Kidney (tissue), 14 donors: ENCODE results near the gene ZBTB32. TPM values are rescaled to one million over a fixed set of nuclear protein-coding genes. Genes with fewer than 3 reads are reported as not detected.

Experiments used
- DNase-seq, 5 donors: peaks; one replicate each; pipeline ENCODE4 v3.0.0-alpha.2; 2013 to 2020
- FAIRE-seq: peaks from 2 replicates; lab custom pipeline; 2012; peaks lifted over from hg19 to GRCh38; lab: Jason Lieb, UNC
- H3K27ac ChIP-seq, 2 donors: one replicate each; pipeline ENCODE4 v1.7.0; 2013; ENCODE audit warnings: low read depth in 2 of 2, low read length in 2 of 2, inconsistent platforms in 1 of 2
- H3K27me3 ChIP-seq: one replicate; pipeline ENCODE4 v1.7.1; 2013; ENCODE audit warnings: low read length, inconsistent platforms; ENCODE audit not compliant: control insufficient read depth, insufficient read depth
- H3K36me3 ChIP-seq, 3 donors: one replicate each; pipeline versions ENCODE4 v1.7.0 to v1.7.1; 2013; ENCODE audit warnings: low read length in 3 of 3, control low read depth in 1 of 3, inconsistent platforms in 1 of 3; ENCODE audit not compliant: insufficient read depth in 3 of 3, control insufficient read depth in 2 of 3
- H3K4me1 ChIP-seq, 3 donors: one replicate each; pipeline versions ENCODE4 v1.7.0 to v1.7.1; 2013; ENCODE audit warnings: low read length in 3 of 3, inconsistent platforms in 1 of 3, low read depth in 1 of 3; ENCODE audit not compliant: control insufficient read depth in 2 of 3, insufficient read depth in 2 of 3
- H3K4me3 ChIP-seq, 3 donors: one replicate each; pipeline versions ENCODE4 v1.7.0 to v1.8.1; 2013; ENCODE audit warnings: low read length in 3 of 3, control low read depth in 1 of 3, inconsistent platforms in 1 of 3
- H3K9ac ChIP-seq, 3 donors: one replicate each; pipeline versions ENCODE4 v1.7.0 to v1.7.1; 2013; ENCODE audit warnings: low read length in 3 of 3, control low read depth in 1 of 3, inconsistent platforms in 1 of 3
- H3K9me3 ChIP-seq, 3 donors: one replicate each; pipeline versions ENCODE4 v1.7.0 to v1.7.1; 2013; ENCODE audit warnings: low read length in 3 of 3, control low read depth in 1 of 3, inconsistent platforms in 1 of 3; ENCODE audit not compliant: control insufficient read depth in 2 of 3, insufficient read depth in 1 of 3
- intact Hi-C: fragments of 100-400 bp; cut with DNase I; formaldehyde crosslinking; loops from one replicate; pipeline ENCODE4 v1.11.1; 2022
- polyA plus RNA-seq: library from polyadenylated mRNA; stranded (reverse); fragments of 350-450 nt; fragmentation: Illumina TruSeq; extraction: RNeasy Lipid Tissue Mini Kit (QIAGEN cat#74804); gene quantifications from one replicate; pipeline ENCODE4 v1.2.3, GENCODE V29; 2014; ENCODE audit warnings: low read depth, low replicate concordance; ENCODE audit not compliant: insufficient read depth
- total RNA-seq: library from RNA; stranded (reverse); fragmentation: NEBNext Ultra II Directional; extraction: Animal tissue kit (Norgen Biotek cat#: 25700); gene quantifications from one replicate; pipeline ENCODE4 v1.2.1, GENCODE V29; 2021
- TF ChIP-seq, protein P1 (sequence below): IDR thresholded peaks from 3 replicates; pipeline ENCODE4 v1.5.1; 2012; ENCODE audit warnings: mild to moderate bottlenecking, moderate library complexity, borderline replicate concordance; ENCODE audit not compliant: insufficient read depth; ENCODE audit errors: extremely low read depth
- donor health status: control.
- donor health status: control.
- donor health status: control.
- donor health status: control.
- donor health status: control.
- donor health status: DM: yes; HTN: yes; CAD: no.
- donor health status: Normal renal cell carcinoma (clear cell type).

ZBTB32 gene
- total and polyA plus RNA-seq, 2 donors from 2014 or later: 1.8 TPM; not detected in 1

DNA sequence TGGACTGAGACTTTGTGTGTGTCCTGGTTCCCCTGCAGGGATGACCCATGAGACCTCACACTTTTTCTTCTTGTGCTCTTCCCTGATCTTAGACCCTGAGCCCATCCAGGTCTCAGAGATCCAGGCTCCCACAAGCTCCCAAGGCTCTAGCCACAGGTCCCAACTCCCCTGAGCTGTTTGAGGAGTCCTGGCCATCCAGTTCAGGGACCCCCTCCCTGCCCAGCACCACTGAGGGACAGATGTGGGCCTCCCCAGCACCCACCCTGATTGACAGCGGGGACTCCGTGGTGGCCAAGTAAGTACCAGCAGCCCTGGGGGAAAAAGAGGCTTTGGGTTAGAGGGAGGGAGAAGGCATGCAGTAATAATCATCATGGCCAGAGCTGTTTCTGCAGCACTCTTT lies 55.3 kb downstream of the ZBTB32 start:
- Histone ChIP-seq H3K27ac (no peak overlapping the region), H3K9ac (no peak overlapping the region), H3K4me3 (no peak overlapping the region), H3K9me3 (no peaks in the 10 kb centered on the region), H3K27me3 (no peaks in the 10 kb centered on the region), H3K36me3 (peaks cover 0 to 10% (median 4%) of the 10 kb centered on the region in 3 donors), H3K4me1 (peaks cover 0 to 8% (median 0%) of the 10 kb centered on the region in 3 donors)
- FAIRE-seq (no peak), DNase-seq (peak in 1 of 5 donors; percentile 42)
- intact Hi-C loops: no loop called here
- TF ChIP-seq, protein P1, sequence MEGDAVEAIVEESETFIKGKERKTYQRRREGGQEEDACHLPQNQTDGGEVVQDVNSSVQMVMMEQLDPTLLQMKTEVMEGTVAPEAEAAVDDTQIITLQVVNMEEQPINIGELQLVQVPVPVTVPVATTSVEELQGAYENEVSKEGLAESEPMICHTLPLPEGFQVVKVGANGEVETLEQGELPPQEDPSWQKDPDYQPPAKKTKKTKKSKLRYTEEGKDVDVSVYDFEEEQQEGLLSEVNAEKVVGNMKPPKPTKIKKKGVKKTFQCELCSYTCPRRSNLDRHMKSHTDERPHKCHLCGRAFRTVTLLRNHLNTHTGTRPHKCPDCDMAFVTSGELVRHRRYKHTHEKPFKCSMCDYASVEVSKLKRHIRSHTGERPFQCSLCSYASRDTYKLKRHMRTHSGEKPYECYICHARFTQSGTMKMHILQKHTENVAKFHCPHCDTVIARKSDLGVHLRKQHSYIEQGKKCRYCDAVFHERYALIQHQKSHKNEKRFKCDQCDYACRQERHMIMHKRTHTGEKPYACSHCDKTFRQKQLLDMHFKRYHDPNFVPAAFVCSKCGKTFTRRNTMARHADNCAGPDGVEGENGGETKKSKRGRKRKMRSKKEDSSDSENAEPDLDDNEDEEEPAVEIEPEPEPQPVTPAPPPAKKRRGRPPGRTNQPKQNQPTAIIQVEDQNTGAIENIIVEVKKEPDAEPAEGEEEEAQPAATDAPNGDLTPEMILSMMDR: no peak

DNA sequence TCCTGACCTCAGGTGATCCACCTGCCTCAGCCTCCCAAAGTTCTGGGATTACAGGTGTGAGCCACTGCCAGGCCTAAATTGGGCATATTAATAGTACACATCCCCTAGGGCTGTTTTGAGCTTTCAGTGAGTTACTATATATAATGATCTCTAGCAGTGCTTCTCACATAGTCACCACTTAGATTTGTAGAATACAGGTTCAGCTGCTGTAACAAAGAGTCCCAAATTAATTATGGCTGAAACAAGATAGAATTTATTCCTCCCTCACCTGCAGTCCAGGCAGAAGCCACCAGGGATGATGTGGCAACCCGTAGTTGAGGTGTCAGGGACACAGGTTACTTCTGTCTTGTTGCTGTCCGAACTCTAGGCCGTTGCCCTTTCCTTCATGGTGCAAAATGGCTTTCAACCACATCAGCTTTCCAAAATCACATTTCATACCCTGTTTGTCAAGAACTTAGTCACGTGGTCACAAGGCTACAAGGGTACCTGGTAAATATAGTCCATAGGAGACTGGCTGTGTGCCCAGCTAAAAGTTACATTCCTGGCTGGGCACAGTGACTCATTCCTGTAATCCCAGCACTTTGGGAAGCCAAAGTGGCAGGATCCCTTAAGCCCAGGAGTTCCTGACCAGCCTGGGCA lies 56.5 kb downstream of the ZBTB32 start:
- intact Hi-C loops: no loop called here
- Histone ChIP-seq H3K9ac (no peak overlapping the region), H3K27ac (no peak overlapping the region), H3K9me3 (no peaks in the 10 kb centered on the region), H3K36me3 (peaks cover 0 to 10% (median 4%) of the 10 kb centered on the region in 3 donors), H3K4me3 (no peak overlapping the region), H3K27me3 (no peaks in the 10 kb centered on the region), H3K4me1 (peaks cover 0 to 8% (median 0%) of the 10 kb centered on the region in 3 donors)
- TF ChIP-seq, protein P1: no peak
- FAIRE-seq: no peak
- DNase-seq: no peak

DNA sequence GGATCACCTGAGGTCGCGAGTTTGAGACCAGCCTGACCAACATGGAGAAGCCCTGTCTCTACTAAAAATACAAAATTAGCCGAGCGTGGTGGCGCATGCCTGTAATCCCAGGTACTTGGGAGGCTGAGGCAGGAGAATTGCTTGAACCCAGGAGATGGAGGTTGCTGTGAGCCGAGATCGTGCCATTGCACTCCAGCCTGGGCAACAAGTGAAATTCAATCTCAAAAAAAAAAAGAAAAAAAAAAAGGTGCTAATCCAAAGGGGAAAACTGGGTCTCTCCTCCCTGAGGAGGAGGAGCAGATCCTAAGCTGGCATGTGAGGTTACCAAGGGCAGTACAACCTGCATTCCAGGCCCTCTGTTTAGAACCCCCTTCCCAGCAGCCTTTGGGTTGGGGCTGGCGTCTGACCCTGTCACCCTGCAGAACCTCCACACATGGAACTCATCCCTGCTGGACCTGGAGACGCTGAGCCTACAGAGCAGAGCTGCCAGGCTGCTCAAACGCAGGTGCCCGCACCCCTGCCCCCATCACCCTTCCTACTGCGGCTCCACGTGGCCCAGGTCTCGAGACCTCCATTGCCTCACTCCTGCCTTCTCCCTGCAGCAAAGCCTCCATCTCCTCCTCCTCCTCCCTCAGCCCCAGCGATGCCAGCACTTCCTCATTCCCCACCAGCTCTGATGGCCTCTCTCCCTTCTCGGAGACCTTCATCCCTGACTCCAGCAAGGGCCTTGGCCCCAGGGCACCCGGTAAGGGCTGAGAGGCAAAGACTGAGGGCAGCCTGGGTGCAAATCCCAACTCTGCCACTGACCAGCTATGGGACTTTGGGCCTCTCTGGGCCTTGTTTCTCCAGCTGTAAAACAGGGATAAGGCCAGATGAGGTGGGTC lies 60.3 kb downstream of the ZBTB32 start:
- TF ChIP-seq, protein P1: no peak
- H3K9me3 ChIP-seq: no peaks in the 10 kb centered on the region
- no peak overlapping the region for H3K4me3 ChIP-seq
- no peak overlapping the region for H3K27ac ChIP-seq
- DNase-seq (peak in 1 of 5 donors; percentile 31), FAIRE-seq (no peak)
- H3K4me1 ChIP-seq: peaks cover 0 to 3% (median 0%) of the 10 kb centered on the region in 3 donors
- H3K9ac ChIP-seq: no peak overlapping the region
- intact Hi-C loops: no loop called here
- peaks cover 0 to 10% (median 4%) of the 10 kb centered on the region in 3 donors for H3K36me3 ChIP-seq
- H3K27me3 ChIP-seq: no peaks in the 10 kb centered on the region

Other genes starting within 250 kb of the ZBTB32 start
- not detected for gene KRTDAP, start 214.1 kb upstream of the ZBTB32 start, total RNA-seq
- not detected for gene KRTDAP, start 214.1 kb upstream of the ZBTB32 start, polyA plus RNA-seq
- 150 TPM for gene DMKN, start 190.9 kb upstream of the ZBTB32 start, total RNA-seq
- 137 TPM for gene DMKN, start 190.9 kb upstream of the ZBTB32 start, polyA plus RNA-seq
- not detected for gene SBSN, start 176.2 kb upstream of the ZBTB32 start, total RNA-seq
- gene SBSN, start 176.2 kb upstream of the ZBTB32 start, polyA plus RNA-seq: not detected
- not detected for gene GAPDHS, start 171.1 kb upstream of the ZBTB32 start, total RNA-seq
- not detected for gene GAPDHS, start 171.1 kb upstream of the ZBTB32 start, polyA plus RNA-seq
- 76.9 TPM for gene TMEM147, start 158.9 kb upstream of the ZBTB32 start, total RNA-seq
- gene TMEM147, start 158.9 kb upstream of the ZBTB32 start, polyA plus RNA-seq: 233 TPM
- gene ATP4A, start 140.9 kb upstream of the ZBTB32 start, total RNA-seq: not detected
- not detected for gene ATP4A, start 140.9 kb upstream of the ZBTB32 start, polyA plus RNA-seq
- gene PMIS2, start 118.4 kb upstream of the ZBTB32 start, total RNA-seq: not detected
- gene PMIS2, start 118.4 kb upstream of the ZBTB32 start, polyA plus RNA-seq: not detected
- 15.9 TPM for gene HAUS5, start 91.8 kb upstream of the ZBTB32 start, total RNA-seq
- 6.8 TPM for gene HAUS5, start 91.8 kb upstream of the ZBTB32 start, polyA plus RNA-seq
- gene RBM42, start 75.5 kb upstream of the ZBTB32 start, total RNA-seq: 77.6 TPM
- 78.1 TPM for gene RBM42, start 75.5 kb upstream of the ZBTB32 start, polyA plus RNA-seq
- gene ETV2, start 62.8 kb upstream of the ZBTB32 start, total RNA-seq: 0.38 TPM
- 3.3 TPM for gene ETV2, start 62.8 kb upstream of the ZBTB32 start, polyA plus RNA-seq
- gene COX6B1, start 56.2 kb upstream of the ZBTB32 start, total RNA-seq: 323 TPM
- 1,951 TPM for gene COX6B1, start 56.2 kb upstream of the ZBTB32 start, polyA plus RNA-seq
- not detected for gene UPK1A, start 38.0 kb upstream of the ZBTB32 start, total RNA-seq
- 0.32 TPM for gene UPK1A, start 38.0 kb upstream of the ZBTB32 start, polyA plus RNA-seq
- gene KMT2B, start 13.4 kb downstream of the ZBTB32 start, total RNA-seq: 40.8 TPM
- 14.8 TPM for gene KMT2B, start 13.4 kb downstream of the ZBTB32 start, polyA plus RNA-seq
- gene IGFLR1, start 37.9 kb downstream of the ZBTB32 start, total RNA-seq: 22.3 TPM
- gene IGFLR1, start 37.9 kb downstream of the ZBTB32 start, polyA plus RNA-seq: 26.0 TPM
- 27.4 TPM for gene U2AF1L4, start 40.9 kb downstream of the ZBTB32 start, total RNA-seq
- 47.7 TPM for gene U2AF1L4, start 40.9 kb downstream of the ZBTB32 start, polyA plus RNA-seq
- gene PSENEN, start 41.1 kb downstream of the ZBTB32 start, total RNA-seq: 84.0 TPM
- gene PSENEN, start 41.1 kb downstream of the ZBTB32 start, polyA plus RNA-seq: 185 TPM
- 11.2 TPM for gene LIN37, start 44.0 kb downstream of the ZBTB32 start, total RNA-seq
- 11.4 TPM for gene LIN37, start 44.0 kb downstream of the ZBTB32 start, polyA plus RNA-seq
- gene HSPB6, start 52.5 kb downstream of the ZBTB32 start, total RNA-seq: 64.3 TPM
- gene HSPB6, start 52.5 kb downstream of the ZBTB32 start, polyA plus RNA-seq: 53.1 TPM
- gene PROSER3, start 53.6 kb downstream of the ZBTB32 start, total RNA-seq: 34.9 TPM
- gene PROSER3, start 53.6 kb downstream of the ZBTB32 start, polyA plus RNA-seq: 2.8 TPM
- gene ARHGAP33, start 71.0 kb downstream of the ZBTB32 start, total RNA-seq: 18.5 TPM
- gene ARHGAP33, start 71.0 kb downstream of the ZBTB32 start, polyA plus RNA-seq: 5.6 TPM
- 9.0 TPM for gene PRODH2, start 108.3 kb downstream of the ZBTB32 start, total RNA-seq
- gene PRODH2, start 108.3 kb downstream of the ZBTB32 start, polyA plus RNA-seq: 409 TPM
- 0.25 TPM for gene NPHS1, start 147.9 kb downstream of the ZBTB32 start, total RNA-seq
- 39.7 TPM for gene NPHS1, start 147.9 kb downstream of the ZBTB32 start, polyA plus RNA-seq
- gene KIRREL2, start 152.4 kb downstream of the ZBTB32 start, total RNA-seq: not detected
- 0.82 TPM for gene KIRREL2, start 152.4 kb downstream of the ZBTB32 start, polyA plus RNA-seq
- 3.8 TPM for gene APLP1, start 164.0 kb downstream of the ZBTB32 start, total RNA-seq
- gene APLP1, start 164.0 kb downstream of the ZBTB32 start, polyA plus RNA-seq: 13.6 TPM
- 23.9 TPM for gene NFKBID, start 196.0 kb downstream of the ZBTB32 start, total RNA-seq
- 1.9 TPM for gene NFKBID, start 196.0 kb downstream of the ZBTB32 start, polyA plus RNA-seq
- gene HCST, start 198.0 kb downstream of the ZBTB32 start, total RNA-seq: 16.7 TPM
- gene HCST, start 198.0 kb downstream of the ZBTB32 start, polyA plus RNA-seq: 10.6 TPM
- 77.6 TPM for gene TYROBP, start 203.7 kb downstream of the ZBTB32 start, total RNA-seq
- 64.2 TPM for gene TYROBP, start 203.7 kb downstream of the ZBTB32 start, polyA plus RNA-seq
- gene LRFN3, start 231.8 kb downstream of the ZBTB32 start, total RNA-seq: 9.4 TPM
- 8.2 TPM for gene LRFN3, start 231.8 kb downstream of the ZBTB32 start, polyA plus RNA-seq